ENCODE measurements around the gene EFHD2.

DNA sequence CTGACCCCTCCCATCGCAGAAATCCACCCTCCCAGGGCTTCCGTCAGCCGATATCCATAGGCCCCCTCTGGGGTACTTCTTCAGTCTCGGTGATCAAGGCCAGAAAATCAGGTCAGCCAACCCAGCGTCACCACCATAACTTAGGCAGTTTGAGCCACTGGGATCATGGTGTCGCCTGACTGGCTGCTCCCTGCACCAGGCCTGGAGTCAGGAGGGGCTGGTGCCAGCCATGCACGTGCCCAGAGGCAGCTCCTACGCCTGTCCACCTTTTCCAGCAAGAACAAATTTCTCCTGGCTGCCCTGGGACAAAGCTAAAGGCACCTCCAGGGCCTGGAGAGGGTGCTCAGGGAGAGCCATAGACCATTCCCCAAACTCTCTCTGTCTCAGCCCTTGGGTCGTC, 23.8 kb downstream of the EFHD2 start:
- TF ChIP-seq, protein P1, sequence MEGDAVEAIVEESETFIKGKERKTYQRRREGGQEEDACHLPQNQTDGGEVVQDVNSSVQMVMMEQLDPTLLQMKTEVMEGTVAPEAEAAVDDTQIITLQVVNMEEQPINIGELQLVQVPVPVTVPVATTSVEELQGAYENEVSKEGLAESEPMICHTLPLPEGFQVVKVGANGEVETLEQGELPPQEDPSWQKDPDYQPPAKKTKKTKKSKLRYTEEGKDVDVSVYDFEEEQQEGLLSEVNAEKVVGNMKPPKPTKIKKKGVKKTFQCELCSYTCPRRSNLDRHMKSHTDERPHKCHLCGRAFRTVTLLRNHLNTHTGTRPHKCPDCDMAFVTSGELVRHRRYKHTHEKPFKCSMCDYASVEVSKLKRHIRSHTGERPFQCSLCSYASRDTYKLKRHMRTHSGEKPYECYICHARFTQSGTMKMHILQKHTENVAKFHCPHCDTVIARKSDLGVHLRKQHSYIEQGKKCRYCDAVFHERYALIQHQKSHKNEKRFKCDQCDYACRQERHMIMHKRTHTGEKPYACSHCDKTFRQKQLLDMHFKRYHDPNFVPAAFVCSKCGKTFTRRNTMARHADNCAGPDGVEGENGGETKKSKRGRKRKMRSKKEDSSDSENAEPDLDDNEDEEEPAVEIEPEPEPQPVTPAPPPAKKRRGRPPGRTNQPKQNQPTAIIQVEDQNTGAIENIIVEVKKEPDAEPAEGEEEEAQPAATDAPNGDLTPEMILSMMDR (IDR thresholded peaks at IDR 0.05; ENCODE audit: low read depth, low read length): no peak
- no peak for TF ChIP-seq EZH2phosphoT487 (IDR thresholded peaks at IDR 0.05; ENCODE audit: low read depth)

All from OCI-LY3 (cell line).